HG03066 (cell line): ENCODE results near the gene UQCRFS1.

Experiments
- ATAC-seq: cut with Tn5 transposase; IDR thresholded peaks from one replicate; pipeline ENCODE4 v1.9.1; 2021; ENCODE audit warnings: low read depth; ENCODE audit not compliant: unreplicated experiment

Gene UQCRFS1

DNA sequence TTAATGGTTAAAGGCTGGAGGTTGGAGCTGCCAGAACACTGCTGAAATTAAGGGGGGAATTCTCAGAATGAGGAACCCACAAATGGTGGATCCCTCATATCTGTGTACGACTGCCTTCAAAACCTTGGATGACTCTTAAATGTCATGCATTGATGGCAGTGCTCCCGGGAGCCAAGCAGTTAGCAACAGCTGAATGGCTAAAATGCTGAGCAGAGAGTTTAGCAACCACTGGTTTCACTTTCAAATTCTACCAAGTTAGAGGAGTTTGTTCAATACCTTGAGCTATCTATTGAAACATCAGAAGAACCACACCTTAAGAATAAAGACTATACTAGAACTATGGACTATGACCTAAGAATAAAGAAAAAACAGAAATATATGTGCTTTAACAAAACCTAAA, 41.4 kb downstream of the UQCRFS1 start:
- ATAC-seq = no peak

DNA sequence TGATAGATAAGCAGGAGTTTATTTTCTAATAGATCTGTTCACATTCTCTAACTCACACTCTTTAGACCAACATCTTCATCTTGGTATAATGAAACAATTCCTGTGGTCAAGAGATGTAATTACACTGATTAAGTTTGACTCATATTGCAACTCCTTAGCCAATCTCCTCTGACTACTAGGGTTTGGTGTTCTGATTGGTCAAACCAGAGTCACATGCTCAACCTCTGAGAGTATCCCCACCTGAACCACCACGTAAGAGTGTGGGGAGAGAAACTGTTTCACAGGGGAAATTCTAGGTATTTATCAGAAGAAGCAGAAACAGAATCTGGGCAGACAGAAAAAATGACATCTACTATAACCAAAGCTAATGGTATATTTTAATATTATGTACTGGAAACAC, 42.4 kb downstream of the UQCRFS1 start:
- ATAC-seq = no peak

DNA sequence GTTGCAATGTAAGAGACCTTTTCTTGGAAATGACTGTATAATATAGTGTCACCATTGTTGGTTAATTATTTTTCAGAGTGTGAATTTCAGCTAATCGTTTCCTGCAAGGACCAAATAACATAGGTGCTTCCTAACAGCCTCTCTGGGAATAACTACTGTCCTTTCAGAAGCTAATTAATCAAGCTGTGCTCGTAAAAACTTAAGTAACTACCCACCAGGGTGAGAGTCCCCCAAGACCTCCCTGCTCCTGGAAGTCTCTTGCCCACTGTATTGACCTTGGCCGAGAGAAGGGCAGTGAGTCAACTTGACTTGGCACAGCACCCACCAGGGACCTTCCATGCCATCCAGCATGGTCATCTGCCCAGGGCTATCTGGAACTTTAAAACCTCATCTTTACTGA, 50.3 kb downstream of the UQCRFS1 start:
- no peak for ATAC-seq

DNA sequence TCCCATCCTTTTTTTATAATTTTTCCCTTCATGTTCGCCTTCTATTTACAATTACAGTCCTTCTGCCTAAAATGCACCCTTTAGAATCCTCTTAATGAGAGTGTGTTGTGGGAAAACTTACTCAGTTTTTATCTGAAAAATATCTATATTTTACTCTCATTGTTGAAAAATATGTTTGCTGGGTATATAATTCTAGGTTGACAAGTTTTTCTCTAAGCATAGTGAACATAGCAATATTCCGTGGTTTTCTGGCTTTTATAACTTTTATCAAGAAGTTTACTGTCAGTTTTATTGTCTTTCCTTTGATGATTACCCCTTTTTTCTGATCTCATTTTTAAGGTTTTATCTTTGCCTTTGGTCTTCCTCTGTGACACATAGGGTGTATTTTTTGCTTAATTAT, 57.3 kb downstream of the UQCRFS1 start:
- no peak for ATAC-seq
